GM12865 (cell line): ENCODE measurements around the gene FBF1.

Source experiments
- DNase-seq: peaks from one replicate; pipeline ENCODE4 v3.0.0; 2010; ENCODE audit warnings: low read depth
- H3K4me3 ChIP-seq: 2 replicates; pipeline ENCODE4 v1.5.1; 2011; ENCODE audit warnings: mild to moderate bottlenecking, low read depth, low read length, control low read depth
- CTCF ChIP-seq: IDR thresholded peaks from 2 replicates; pipeline ENCODE4 v1.5.1; 2011; ENCODE audit warnings: low read length, control low read depth, low read depth, inconsistent platforms; ENCODE audit not compliant: insufficient read depth; ENCODE audit errors: missing control alignments

The FBF1 gene

GRCh38 chr17:75864448-75864871, 76.4 kb downstream of the FBF1 start:
- peak; percentile 94 for DNase-seq
- no peak for TF ChIP-seq CTCF
- no peak overlapping the region for H3K4me3 ChIP-seq

- DNase-seq = no peak
- TF ChIP-seq CTCF = no peak
- H3K4me3 ChIP-seq = no peak overlapping the region
Observed at GRCh38 chr17:75861927-75862317, 78.9 kb downstream of the FBF1 start.
